T47D (cell line): ENCODE data around the gene GPR42.
"Not testable (repeated sequence)": the region's sequence is repeated elsewhere in the genome, so short reads cannot be mapped to it uniquely, and the experiment has no call there.

Source experiments
- DNase-seq, 2 experiments: peaks; one replicate each; pipeline versions ENCODE4 v3.0.0 to v3.0.0-alpha.2; 2011 to 2012; ENCODE audit warnings: low read depth in 1 of 2, low spot score in 1 of 2
- JUND ChIP-seq: IDR thresholded peaks from 2 replicates; pipeline ENCODE4 v1.6.1; 2012; ENCODE audit warnings: low read depth
- in situ Hi-C: cut with HindIII; loops from 2 replicates; pipeline ENCODE4 v1.10.0; 2016; ENCODE audit warnings: low sequenced_read_pairs, low pct_unique_long_range_greater_than_20kb

Gene GPR42

DNA sequence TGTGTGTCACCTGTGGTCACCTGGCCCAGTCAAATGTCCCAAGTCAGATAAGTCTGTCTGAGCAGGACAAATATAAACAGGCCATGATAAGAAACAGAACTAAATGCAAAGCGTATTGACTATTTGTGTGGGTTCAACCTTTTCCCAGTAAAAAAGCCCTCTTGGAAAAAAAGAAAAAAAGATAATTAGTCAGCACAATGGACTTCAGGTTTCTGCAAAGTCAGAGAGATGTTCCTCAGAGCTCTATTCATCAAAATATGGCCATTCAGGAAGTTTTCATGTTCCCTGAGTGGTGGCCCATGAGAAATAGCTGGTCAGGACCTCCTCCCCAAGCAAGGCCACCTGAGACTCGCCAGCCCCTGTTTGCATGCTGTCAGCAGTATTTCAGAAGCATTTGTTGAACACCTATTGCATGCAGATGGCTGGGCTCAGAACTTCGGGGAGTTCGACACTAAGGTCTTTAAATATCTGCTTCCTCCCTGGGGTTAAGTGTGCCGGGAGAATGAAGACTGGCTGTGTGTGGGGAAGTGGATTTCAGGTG lies 9.9 kb upstream of the GPR42 start:
- DNase-seq = no peak
- no peak for TF ChIP-seq JUND
- in situ Hi-C loops = no loop called here

DNA sequence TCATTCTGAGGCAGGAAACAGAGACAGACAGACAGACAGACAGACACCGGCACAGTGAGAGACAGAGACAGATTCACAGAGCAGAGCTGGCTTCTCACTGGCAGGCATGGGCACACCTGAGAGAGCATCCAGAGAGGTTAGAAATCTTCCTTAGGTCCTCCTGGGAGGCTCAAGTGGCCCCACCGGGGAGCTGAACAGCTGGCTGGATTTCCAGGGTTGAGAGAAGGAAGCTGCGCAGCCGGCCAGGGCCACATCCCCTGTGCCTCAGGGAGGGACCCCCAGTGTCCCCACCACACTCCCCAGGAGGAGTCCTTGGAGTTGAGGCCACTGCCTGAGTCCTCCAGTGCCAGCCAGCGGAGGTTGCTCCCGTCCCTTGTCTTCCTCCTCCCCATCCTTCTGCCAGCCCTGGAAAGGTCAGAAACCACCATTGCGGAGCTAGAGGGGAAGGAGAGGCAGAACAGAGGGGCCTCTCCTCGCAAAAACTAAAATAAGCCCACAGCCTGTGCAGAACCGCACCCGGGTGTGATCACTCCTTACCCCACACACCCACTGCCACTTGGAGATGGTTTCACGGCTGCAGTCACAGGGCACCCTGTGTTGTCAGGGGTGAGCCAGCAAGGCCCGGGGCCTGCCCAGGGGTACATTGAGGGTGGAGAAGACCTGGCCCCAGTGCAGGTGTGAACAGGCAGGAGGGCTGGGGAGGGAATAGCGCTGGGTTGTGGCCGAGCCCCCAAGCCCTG lies 8.4 kb upstream of the GPR42 start:
- in situ Hi-C loops = no loop called here
- TF ChIP-seq JUND = no peak

DNA sequence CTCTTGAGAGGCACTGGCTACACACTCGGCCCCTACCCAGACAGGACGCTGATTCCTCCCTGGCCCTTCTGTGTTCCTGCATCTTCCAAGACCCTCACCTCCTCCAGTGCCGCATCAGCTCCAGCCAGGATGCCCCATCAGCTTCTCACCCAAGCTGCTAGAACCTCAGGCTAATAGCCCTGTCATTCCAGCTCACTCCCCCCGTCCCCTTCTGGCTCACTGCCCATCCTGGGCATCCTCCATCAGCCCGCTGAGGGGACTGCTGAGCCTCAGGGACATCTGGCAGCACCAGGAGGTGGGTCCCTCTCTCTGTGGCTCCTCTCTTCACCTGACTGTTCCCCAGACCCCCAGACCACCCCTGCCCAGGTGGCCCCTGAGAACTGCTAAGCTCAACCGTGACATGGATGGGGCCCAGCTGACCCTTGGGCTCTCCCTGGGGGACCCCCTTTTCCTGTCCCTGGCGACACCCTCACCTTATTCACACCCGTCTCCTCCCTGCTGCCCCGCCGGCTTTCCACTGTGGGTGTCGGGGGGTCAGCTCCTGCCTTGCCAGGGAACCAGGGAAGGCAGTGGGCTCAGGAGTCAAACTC lies 7.8 kb upstream of the GPR42 start:
- no peak for TF ChIP-seq JUND
- no peak for DNase-seq
- in situ Hi-C loops = no loop called here

More for the DNA sequence above, 8.4 kb upstream of the GPR42 start:
- no peak for DNase-seq

DNA sequence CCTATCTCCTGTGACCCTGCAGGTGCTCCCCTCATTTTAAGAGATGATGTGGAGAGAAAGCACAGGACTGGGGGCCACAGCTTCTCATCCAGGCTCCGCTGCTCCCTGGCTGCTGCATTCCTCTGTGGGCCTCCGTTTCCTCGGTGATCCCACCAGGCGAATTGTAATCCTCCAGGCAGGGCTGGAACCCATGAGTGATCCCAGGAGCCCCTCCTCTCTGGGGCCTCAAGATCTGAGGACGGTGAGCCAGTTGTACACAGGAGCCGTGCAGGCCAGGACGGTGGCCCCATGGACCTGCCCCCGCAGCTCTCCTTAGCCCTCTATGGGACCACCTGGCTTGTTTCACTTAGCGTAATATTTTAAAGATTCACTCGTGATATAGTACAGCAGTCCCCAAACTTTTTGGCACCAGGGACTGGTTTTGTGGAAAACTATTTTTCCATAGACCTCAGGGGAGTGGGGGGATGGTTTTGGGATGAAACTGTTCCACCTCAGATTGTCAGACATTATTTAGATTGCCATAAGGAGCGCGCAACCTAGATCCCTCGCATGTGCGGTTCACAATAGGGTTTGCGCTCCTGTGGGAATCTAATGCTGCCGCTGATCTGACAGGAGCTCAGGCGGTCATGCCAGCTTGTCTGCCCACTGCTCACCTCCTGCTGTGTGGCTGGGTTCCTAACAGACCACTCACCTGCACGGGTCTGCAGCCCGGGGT lies 7.0 kb upstream of the GPR42 start:
- TF ChIP-seq JUND = no peak
- in situ Hi-C loops = no loop called here
- no peak for DNase-seq

DNA sequence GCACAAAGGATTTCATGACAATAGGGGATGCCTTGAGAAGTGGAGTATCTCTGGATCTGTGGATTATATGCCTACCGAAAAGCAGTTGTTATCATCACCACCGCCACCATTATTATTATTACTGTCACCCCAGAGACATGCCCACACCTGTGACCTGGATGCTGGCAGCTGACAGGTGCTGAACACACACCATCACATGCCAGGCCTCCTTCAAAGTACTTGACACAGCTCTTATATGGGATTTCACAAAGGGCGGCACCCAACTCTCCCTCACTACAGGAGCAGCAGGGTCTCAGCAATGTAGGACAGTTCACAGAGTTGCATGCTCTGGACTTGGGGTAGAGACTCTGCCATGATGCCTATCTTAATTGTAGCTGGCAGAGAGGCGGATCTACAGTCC lies 5.6 kb upstream of the GPR42 start:
- no peak for DNase-seq
- TF ChIP-seq JUND = no peak
- in situ Hi-C loops = no loop called here

DNA sequence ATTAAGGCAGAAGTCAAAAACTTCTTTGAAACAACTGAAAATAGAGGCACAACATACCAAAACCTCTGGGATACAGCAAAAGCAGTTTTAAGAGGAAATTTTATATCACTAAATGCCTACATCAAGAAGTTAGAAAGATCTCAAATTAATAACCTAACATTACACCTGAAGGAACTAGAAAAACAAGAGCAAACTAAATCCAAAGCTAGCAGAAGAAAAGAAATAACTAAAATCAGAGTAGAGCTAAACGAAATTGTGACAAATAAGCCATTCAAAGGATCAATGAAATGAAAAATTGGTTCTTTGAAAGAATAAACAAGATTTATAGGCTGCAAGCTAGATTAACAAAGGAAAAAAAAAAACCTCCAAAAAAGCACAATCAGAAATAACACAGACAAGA lies 2.5 kb upstream of the GPR42 start:
- in situ Hi-C loops = no loop called here
- TF ChIP-seq JUND = no peak
- no peak for DNase-seq

DNA sequence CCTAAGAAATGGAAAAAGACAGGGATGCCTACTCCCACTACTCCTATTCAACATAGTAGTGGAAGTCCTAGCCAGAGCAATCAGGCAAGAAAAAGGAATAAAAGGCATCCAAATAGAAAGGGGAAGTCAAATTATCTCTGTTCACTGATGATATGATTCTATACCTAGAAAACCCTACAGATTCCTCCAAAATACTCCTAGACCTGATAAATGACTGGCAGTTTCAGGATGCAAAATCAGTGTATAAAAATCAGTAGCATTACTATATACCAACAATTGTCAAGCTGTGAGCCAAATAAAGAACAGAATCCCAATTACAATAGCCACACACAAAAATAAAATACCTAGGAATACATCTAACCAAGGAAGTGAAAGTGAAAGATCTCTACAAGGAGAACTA lies 1.3 kb upstream of the GPR42 start:
- no peak for DNase-seq
- in situ Hi-C loops = no loop called here
- no peak for TF ChIP-seq JUND

DNA sequence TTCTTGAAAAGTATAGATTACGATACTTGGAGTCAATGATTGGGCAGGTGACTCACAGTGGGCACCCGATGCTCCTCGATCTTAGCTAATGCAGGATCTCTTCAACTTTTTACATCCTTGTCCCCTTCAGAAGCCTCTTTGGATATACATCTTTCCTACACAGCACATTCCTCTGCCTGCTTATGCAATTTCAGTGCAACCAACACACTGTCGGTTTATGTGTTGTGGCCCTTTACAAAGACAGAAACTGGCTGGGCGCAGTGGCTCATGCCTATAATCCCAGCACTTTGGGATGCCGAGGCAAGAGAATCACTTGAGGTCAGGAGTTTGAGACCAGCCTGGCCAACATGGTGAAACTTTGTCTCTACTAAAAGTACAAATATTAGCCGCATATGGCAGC lies 2.6 kb downstream of the GPR42 start:
- DNase-seq = no peak
- in situ Hi-C loops = no loop called here
- no peak for TF ChIP-seq JUND

DNA sequence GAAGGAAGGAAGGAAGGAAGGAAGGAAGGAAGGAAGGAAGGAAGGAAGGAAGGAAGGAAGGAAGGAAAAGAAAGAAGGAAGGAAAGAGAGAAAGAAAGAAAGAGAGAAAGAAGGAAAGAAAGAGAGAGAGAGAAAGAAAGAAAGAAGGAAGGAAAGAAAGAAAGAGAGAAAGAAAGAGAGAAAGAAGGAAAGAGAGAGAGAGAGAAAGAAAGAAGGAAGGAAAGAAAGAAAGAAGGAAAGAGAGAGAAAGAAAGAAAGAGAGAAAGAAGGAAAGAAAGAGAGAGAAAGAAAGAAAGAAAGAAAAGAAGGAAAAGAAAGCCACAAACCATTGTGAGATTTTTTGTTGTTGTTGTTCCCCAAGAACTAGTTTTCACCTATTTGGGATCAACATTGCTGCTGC lies 3.2 kb downstream of the GPR42 start:
- DNase-seq, in situ Hi-C loops: not testable (repeated sequence)

DNA sequence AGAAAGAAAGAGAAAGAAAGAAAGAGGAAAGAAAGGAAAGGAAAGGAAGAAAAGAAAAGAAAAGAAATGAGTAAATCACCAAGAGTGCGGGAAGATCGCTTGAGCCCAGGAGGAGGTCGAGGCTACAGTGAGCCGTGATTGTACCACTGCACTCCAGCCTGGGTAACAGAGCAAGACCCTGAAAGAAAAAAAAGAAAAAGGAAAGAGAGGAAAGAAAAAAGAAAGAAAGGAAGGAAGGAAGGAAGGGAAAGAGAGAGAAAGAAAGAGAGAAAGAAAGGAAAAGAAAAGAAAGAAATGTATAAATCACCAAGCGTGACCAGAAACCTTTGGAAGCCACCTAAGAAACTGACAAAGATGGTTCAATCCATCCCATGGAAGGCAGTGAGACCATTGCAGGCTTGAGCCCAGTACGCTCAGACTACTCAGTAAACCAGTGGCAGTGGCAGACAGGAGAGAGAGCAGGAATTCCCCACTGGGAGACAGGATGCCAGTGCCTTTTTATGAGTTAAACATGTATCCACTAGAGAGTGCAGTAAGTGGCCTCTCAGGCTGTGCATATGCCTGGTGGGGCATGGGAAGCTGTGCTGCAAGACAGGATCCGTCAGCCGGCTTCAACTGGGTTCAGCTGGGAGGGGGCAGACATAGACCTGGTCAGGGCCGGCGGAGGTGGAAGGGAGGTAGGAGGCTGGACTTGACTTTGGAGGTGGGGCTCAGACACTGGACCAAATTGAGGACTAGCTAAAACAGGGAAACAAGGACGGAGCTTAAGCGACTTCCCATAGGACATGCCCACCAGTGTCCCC lies 4.8 kb downstream of the GPR42 start:
- DNase-seq = no peak
- in situ Hi-C loops = no loop called here

DNA sequence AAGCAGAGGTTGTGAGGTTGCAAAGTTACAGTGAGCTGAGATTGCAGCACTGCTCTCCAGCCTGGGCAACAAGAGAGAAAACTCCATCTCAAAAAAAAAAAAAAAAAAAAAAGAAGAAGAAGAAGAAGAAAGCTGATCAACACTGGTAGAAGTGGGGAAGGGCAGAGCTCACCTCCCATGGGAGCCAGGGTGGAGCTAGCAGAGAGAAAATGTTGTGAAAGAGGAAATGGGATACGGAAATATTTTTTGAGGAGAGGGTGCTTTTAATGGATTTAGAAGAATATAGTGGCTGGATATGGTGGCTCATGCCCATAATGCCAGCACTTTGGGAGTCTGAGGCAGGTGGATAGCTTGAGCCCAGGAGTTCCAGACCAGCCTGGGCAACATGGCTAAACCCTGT lies 6.8 kb downstream of the GPR42 start:
- in situ Hi-C loops = no loop called here
- no peak for TF ChIP-seq JUND

More for the DNA sequence above, 4.8 kb downstream of the GPR42 start:
- TF ChIP-seq JUND = no peak

DNA sequence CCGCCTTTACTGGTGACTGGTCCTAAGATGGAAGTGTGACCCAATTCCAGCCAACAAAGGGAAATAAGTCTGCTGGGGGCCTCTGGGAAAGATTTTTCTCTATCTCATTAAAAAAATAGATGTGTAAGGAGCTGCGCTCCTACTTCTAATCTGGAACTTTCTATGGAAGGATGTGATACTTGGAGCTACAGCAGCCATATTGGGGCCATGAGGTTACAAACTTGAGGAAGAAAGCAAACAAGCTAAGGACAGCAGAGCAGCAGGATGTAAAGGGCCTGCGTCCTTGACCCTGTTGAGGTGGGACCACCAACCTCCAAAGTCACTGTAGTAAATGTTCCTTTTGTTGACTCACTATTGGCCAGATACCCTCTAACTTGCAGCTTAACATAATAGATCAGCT lies 7.5 kb downstream of the GPR42 start:
- no peak for TF ChIP-seq JUND
- no peak for DNase-seq
- in situ Hi-C loops = no loop called here

More for the DNA sequence above, 6.8 kb downstream of the GPR42 start:
- no peak for DNase-seq

DNA sequence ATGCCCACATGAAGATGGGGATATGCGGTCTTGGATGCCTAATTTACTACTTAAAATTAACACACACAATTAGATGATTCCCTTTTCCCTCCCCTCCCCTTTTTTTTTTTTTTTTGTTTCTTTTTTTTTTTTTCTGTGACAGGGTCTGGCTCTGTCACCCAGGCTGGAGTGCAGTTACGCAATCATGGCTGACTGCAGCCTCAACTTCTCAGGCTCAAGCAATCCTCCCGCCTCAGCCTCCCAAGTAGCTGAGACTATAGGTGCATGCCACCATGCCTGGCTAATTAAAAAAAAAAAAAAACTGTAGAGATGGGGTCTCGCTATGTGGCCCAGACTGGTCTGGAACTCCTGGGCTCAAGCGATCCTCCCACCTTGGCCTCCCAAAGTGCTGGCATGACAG lies 8.7 kb downstream of the GPR42 start:
- DNase-seq, in situ Hi-C loops: not testable (repeated sequence)
